ENCODE data around the gene SNRPB2.
A peak's percentile ranks its signal among the peaks of the same experiment; 100 is the strongest.

The SNRPB2 gene

DNA sequence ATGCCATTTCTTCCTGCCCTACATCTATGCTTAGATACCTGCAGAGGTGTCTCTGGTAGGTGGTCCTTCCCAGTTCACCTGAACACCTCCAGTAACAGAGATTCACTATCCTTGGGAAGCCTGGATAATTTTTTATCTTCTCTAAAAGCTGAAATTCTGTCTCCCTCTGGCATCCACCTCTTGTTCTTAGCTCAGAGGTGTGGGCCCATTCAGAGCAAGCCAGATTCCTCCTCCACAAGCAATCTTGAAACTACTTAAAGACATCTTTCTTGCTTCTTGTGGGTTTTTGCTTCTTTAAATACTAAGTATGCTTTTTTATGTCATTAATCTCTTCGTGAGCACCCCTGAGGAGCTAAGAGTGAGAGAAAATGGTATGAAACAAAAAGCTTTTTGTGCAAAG, 10.4 kb upstream of the SNRPB2 start:
- H3K4me3 ChIP-seq (ENCODE audit: low read depth, low read length): no peak overlapping the region
- no peak for DNase-seq (ENCODE audit: low read depth)

DNA sequence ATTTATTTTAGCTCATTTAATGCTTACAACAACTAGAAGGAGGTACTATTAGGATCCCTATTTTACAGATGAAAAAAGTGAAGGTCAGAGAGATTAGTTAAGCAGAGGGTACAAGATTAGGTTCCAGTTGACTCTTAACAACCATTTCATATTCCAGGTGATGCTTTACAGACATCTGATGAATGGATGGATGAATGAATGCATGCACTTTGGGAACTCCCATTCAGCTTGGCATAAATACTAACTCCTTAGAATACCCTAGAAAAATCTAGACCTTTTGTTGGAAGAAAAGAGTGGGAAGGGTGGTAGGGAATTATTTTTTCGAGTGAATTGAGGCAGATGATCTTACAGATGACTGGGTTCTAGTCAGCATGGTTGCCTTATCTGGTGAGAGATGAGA, 746 bp upstream of the SNRPB2 start:
- no peak for DNase-seq (ENCODE audit: low read depth)
- no peak overlapping the region for H3K4me3 ChIP-seq (ENCODE audit: low read depth, low read length)

DNA sequence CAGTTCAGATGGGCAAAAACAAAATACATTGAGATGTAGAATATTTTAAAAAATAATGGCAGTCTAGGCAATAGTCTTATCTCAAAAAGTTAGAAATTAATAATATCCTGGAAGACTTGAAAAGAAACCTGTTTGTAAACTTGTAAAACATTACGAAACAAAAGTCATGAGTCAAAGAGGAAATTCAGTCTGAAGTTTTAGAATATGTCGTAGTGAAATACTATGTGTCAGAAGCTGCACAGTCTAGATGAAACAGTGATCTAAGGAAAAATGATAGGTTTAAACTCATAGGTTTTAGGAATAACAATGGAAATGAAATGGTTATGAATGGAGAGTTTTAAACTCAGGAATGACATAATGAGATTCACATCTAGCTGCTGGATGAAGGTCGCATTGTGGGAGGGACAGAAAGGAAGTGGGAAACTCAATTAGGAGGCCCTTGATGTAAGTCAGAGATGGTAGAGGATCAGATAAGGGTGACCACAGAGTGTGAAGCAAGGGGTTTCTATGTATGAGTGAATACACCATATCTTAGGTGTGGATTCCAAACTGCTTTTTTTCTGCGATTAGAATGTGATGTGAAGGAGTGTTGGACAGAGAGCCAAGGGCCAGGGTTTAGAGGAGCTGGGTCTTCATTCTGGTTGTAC, 2.8 kb downstream of the SNRPB2 start:
- no peak overlapping the region for H3K4me3 ChIP-seq (ENCODE audit: low read depth, low read length)
- DNase-seq (ENCODE audit: low read depth): no peak

DNA sequence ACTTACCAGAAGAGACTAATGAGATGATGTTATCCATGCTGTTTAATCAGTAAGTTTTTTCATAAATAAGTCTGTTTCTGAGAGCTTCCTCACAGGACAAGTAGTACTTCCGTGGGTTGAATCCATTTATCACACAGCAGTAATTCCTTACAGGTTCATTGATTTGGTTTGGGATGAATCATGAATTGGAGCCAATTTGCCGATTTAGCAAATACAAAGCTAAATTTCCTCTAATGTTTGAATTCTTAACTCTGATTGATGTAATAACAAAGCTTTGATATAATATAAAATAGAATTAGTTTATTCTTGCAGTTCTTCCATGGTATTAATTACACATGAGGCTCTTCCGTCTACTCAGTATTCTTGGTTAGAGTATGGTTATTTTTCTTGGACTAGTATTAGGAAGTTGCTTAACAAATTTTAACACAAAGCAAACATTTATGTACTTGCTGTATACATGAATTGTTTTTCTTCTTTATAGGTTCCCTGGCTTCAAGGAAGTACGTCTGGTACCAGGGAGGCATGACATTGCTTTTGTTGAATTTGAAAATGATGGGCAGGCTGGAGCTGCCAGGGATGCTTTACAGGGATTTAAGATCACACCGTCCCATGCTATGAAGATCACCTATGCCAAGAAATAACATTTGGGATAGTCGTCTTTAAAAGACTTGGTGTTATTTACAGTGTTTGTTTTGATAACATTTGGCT, 10.7 kb downstream of the SNRPB2 start:
- no peak for DNase-seq (ENCODE audit: low read depth)
- H3K4me3 ChIP-seq (ENCODE audit: low read depth, low read length): no peak overlapping the region

DNA sequence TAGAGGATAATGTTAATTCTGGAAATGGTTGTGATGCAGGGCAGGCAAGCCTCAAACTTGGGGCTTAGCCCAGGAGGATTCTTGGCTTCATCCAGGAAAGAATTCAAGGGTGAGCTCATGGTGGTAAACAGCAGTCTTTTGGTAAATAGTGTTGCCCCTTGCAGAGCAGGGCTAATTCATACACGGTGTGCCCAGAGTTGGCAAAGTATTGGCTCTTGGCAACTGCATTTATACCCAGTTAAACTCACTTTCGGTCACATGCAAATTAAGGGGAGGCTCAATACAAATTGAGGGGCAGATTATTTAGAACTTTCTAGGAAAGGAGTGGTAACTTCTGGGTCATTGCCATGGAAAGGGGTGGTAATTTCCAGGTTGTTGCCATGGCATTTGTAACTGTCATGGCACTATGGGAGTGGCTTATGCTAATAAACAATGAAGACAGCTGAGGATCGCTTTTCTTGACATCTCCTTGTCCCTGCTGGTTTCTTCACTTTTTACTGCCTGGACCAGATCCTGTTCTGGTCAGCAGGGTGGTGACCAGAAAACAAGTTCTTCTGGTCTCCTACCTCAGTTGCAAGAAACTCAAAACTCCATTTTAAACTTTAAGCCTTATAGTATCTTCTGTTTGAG, 14.5 kb downstream of the SNRPB2 start:
- H3K4me3 ChIP-seq (ENCODE audit: low read depth, low read length): no peak overlapping the region
- DNase-seq (ENCODE audit: low read depth): no peak

DNA sequence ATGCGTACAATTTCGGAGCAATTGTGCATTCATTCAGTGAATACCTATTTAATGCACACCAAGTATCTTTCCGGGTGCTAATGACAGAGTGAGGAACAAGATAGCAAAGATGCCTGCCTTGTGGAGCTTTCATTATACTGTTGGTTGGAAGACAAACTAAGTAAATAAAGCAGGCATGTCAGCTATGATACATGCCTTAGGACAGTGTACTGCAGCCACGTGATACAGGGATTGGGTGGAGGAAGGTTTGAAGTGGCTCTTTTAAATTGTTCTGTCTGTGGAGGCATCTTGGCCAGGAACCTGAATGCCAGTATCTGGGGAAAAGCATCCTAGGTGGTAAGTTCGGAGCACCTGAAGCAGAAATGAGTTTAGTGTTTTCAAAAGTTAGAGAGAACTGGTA, 15.4 kb downstream of the SNRPB2 start:
- no peak for DNase-seq (ENCODE audit: low read depth)
- H3K4me3 ChIP-seq (ENCODE audit: low read depth, low read length): no peak overlapping the region

DNA sequence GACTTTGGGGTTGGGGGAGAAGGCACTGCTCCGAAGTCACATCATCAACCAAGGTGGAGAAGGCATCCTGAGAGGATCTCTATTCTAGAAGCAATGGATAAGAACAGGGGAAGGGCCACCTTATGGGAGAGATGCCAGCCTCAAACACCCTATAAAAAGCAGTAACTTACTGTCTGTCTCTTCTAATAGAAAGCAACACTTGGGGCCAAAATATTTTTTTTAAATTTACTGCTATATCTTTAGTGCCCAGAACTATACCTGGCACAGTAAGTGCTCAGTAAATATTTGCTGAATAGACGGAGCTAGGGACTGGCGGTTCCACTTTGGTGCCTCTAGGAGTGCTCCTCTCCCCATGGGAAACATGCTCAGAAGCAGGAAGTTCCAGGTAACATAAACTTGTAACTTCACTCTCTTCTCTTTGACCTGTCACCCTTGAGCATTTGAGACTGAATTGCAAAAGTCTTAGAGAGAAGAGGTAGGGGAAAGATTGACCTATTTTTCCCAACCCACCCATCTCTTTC, 17.5 kb downstream of the SNRPB2 start:
- DNase-seq (ENCODE audit: low read depth): no peak
- H3K4me3 ChIP-seq (ENCODE audit: low read depth, low read length): no peak overlapping the region

DNA sequence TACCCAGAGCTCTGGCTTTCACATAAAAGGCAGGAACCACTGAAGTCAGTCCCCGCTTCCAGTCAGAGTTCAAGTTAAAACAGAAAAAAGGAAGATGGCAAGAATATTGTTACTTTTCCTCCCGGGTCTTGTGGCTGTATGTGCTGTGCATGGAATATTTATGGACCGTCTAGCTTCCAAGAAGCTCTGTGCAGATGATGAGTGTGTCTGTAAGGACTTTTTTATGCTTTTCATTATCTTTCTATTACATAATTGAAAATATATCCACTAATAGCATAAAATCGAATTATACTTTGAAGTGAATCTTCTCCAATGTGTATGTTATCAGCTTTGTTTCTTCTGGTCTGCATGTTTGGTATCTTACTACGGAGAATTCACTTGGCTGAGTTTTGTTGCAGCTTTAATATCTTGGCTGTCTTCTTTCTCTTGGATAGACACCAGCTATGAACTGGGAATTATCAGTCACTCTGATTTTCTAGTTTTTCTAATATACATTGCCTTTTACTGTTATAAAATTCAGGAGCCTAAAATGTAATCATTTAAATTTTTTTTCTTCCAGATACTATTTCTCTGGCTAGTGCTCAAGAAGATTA, 18.6 kb downstream of the SNRPB2 start, which contains the start of gene OTOR:
Gene OTOR, plus strand, starts transcription at position 51 of the 593 bp plus-strand sequence. Its CDS starts 44 bp downstream, at position 95.
- no peak for DNase-seq (ENCODE audit: low read depth)
- H3K4me3 ChIP-seq (ENCODE audit: low read depth, low read length): no peak within 1 kb of the TSS

DNA sequence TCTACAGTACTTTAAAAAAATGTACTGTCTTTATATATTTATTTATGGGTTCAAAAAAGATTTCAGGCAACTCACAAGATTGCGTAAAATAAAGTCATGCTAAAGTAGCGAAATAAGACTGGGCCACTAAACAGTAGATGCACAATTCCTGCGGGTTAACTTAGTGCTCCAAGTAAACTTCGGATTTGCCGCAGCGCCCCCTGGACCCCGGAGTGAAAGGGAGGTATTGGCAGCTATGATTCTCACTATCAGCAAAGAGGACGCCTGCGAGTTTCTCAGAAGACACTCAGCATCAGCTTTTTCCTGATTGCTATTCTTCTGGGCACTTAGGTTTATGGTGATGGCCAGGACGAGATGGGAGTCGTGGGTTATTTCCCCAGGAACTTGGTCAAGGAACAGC, 19.7 kb downstream of the SNRPB2 start:
- DNase-seq (ENCODE audit: low read depth): no peak

DNA sequence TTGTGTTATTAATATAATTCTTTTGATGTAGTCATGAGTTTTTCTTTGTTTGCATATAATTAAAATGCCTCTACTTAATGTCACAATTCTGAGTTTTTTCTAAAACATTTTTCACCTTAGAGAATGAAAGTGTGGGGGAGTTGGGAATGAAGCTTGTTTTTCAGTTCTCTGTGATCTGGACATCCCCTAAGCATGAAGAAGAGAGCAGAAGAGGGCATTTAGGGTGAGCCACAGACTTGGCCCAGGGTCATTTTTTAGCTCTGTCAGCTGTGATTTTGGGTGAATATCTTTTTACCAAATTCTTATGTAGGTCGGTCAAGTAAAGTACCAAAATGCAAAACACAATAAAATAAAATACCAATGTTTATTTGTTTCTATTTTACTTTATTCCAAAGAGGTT, 22.3 kb downstream of the SNRPB2 start:
- H3K4me3 ChIP-seq (ENCODE audit: low read depth, low read length): no peak overlapping the region
- DNase-seq (ENCODE audit: low read depth): no peak

More for the DNA sequence above, 19.7 kb downstream of the SNRPB2 start:
- H3K4me3 ChIP-seq (ENCODE audit: low read depth, low read length): no peak overlapping the region

DNA sequence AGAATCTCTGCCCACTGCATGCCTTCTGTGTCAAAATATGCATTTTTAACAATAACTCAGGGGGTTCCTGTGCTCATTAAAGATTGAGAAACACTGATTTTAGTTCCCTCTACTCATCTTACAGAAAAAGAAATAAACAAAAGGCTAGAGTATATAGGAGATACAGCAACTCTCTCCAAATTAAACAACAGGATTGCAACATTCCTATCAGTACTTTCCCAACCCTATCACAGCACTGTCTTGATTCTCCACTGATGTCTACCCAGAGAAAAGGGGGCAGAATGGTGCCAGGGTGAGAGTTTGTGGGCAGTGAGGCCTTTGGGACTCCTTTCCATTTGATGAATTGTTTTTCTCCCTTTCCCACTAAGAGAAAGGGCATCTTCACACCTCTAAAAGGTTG, 23.1 kb downstream of the SNRPB2 start:
- no peak overlapping the region for H3K4me3 ChIP-seq (ENCODE audit: low read depth, low read length)
- DNase-seq (ENCODE audit: low read depth): no peak

DNA sequence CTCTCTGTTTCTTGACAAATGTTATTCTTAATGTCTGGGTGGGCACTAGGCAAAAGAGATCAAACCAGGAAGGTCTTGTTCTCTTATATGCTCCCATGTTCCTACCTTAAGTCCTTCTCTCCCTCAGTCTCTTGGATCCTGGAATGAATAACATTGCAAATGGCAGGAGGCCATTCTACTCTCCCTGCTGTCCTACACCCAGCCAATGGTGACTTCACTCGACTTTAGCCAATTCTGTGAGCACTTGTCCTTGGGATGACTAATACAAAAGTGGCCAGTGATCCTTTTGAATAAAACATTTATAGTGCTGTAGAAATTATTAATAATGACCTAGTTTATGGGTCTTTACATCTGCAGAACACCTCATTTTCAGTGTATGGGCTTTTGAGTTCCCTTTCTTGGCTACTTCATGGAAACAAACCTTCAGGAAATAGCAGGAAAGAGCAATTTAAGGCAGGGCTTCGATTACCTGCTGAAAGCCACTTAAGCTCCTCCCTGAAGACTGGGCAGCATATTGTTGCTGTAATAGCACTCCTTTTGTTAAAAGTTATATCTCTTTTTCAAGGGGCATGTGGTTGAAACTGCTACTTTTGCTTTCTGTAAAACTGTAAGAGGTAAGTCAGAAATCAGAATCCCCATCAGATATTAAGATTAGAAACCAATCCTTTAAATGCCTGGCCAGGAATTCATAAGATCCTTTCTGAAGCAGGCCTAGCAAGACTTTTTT, 28.8 kb downstream of the SNRPB2 start:
- no peak overlapping the region for H3K4me3 ChIP-seq (ENCODE audit: low read depth, low read length)
- DNase-seq (ENCODE audit: low read depth): no peak

DNA sequence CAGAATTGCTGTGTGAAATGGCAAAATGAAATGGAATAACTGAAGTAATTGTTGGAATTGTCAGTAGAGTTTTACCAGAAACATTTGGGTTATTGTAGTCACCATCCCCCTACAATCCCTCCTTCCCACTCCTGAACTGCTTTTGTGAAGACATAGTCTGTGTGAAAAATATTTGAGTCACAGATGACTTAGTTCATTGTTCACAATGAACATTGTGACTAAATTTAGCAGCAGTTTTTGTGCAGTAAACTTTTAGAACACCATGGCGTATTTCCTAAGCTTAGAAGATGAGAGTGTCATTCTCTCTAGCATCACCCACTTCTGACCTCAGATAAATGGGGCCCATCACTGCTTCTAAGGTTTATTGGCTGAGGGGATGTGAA, 29.3 kb downstream of the SNRPB2 start:
- DNase-seq (ENCODE audit: low read depth): no peak
- H3K4me3 ChIP-seq (ENCODE audit: low read depth, low read length): no peak overlapping the region

DNA sequence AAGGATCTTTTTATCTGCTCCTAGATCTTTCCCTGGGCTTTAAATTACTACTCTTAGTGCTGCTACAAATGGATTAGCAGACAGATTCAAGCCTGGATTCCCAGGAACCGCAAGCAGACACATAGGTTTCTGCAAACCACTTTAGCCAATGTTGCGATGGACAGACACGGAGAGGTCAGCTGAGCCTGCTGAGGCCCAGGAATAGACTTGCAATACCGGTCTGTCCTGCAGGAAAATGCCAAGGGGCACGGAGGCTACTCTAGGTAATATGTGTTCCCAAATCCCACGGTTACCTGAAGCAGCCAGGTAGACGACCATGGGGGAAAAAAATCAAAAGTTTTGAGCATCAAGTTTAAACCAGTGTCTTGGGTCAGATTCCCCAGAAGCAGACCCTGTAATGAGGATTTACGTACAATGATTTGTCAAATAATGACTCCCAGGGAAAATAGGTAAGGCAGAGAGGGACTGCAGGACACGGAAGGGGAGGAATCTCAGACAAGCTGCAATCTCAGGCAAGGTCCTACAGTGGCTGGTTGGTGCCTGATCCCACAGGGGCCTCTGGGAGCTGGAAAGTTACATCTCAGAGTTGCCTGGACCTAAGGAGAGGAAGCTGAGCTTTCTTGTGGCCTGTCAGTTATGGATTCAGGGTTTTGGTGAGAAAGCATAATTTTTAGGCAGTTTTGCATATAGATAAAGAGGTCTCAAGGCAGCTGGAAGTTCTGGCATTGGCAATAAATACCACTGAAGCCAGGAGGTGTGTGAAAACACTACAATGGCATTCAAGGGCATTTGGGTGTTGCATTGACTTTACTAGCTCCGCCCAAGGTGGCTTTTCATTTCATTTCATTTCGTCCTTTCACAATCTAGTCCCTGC, 30.8 kb downstream of the SNRPB2 start:
- DNase-seq (ENCODE audit: low read depth): no peak
- no peak overlapping the region for H3K4me3 ChIP-seq (ENCODE audit: low read depth, low read length)

DNA sequence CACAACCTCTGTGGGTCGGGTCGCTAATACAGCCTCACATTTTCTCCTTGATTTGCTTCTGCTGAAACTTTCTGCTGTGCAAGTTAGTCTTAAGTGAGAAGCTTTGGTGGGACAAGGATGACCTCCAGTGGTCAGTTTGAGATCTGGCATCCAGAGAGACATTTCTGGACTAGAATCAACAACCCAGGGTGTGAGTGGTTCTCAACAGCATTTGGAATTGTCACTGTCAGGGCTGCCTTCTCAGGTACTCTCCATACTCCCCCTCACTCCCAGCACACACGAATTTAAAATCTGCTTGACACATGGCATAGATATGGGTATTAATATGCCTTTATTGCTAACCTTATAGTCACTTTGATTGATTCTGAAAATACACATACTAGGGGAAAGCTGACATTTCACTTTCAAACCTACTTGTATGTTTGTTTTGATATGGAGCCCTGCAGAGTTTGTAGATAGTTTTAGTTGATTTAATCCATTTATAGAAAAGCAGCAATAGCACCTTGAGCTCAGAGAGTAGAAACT, 31.5 kb downstream of the SNRPB2 start:
- DNase-seq (ENCODE audit: low read depth): peak; percentile 35
- no peak overlapping the region for H3K4me3 ChIP-seq (ENCODE audit: low read depth, low read length)

DNA sequence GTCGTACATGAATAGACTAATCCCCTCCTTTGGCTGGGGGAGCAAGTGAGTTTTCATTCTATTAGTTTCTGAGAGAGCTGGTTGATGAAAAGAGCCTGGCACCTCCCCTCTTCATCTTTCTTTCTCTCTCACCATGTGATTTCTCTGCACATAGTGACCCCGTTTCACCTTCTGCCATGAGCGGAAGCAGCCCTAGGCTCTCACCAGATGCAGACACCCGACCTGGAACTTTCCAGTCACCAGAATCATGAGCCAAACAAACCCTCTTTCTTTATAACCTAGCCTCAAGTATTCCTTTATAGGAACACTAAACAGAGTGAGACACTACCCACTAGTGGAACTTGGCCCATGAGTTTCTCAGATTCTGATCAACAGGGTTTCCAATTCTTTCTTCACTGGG, 34.7 kb downstream of the SNRPB2 start:
- no peak overlapping the region for H3K4me3 ChIP-seq (ENCODE audit: low read depth, low read length)
- no peak for DNase-seq (ENCODE audit: low read depth)

DNA sequence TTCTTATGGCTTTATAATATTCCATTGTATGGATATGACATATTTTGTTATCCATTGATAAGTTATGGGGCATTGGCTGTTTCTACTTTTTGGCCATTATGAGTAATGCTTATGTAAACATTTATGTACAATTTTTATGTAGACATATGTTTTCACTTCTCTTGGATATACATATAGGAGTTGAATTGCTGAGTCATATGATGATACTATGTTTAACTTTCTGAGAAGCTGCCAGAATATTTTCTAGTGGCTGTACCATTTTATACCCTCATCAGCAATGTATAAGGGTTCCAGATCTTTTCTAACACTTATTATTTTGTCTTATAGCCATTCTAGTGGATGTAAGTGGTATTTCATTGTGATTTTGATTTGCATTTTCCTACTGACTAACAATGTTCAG, 41.4 kb downstream of the SNRPB2 start:
- H3K4me3 ChIP-seq (ENCODE audit: low read depth, low read length): no peak overlapping the region
- no peak for DNase-seq (ENCODE audit: low read depth)

DNA sequence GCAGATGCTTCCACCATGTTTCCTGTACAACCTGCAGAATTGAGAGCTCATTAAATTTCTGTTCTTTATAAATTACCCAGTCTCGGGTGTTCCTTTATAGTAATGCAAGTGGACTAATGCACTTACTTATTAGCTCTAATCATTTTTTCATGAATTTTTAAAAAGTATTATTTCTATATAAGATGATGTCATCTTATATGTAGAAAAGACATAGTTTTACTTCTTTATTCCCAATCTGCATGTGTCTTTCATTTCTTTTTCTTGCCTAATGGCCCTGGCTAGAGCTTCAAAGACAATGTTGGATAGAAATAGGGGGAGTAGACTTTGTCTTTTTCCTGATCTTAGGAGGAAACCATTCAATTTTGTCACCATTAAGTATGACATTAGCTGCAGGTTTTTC, 46.1 kb downstream of the SNRPB2 start:
- no peak overlapping the region for H3K4me3 ChIP-seq (ENCODE audit: low read depth, low read length)
- DNase-seq (ENCODE audit: low read depth): no peak

DNA sequence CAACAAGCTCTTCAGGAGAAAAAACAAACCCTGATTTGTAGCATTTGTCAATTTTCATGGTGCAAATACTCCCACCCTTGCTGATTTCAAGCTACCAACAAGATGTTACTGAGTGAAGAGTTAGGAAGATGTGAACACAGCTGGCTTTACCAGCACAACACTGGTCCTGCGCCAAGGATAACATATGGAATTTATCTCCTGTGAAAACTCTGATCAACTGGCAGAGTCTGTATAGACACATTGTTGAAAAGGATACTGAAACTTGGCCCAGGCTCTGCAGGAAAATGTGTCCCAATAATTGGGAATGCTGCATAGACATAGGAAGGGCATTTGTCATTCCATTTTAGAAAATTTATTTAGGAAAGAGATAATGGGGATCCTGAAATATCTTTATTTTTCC, 47.3 kb downstream of the SNRPB2 start:
- DNase-seq (ENCODE audit: low read depth): no peak
- no peak overlapping the region for H3K4me3 ChIP-seq (ENCODE audit: low read depth, low read length)
